ENCODE results near the gene F2R.
"Not testable (repeated sequence)": the region's sequence is repeated elsewhere in the genome, so short reads cannot be mapped to it uniquely, and the experiment has no call there.

The F2R gene

DNA sequence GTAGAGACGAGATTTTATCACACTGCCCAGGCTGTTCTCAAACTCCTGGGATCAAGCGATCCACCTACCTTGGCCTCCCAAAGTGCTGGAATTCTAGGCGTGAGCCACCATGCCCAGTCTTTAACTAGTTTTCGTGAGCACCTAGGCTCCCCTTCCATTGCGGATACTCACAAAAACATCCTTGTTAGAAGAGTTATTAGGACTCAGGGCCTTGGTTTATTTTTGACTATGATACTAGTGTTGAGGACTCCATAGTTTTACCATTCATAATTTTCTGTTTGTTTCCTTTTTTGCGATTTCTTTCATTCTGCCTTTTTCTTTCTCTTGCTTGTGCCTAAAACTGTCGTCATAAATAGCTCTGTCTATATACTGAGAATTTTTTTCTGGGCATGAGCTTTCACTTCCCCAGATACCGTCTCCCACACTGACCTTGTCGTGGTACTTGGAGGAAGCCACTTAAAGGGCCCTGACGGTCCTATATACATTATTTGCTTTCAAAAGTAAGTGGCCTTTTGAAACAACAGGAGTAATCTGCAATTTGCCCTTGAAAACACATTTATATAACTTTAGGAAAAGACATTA is 5.2 kb downstream of the F2R start:
- DNase-seq = no peak

DNA sequence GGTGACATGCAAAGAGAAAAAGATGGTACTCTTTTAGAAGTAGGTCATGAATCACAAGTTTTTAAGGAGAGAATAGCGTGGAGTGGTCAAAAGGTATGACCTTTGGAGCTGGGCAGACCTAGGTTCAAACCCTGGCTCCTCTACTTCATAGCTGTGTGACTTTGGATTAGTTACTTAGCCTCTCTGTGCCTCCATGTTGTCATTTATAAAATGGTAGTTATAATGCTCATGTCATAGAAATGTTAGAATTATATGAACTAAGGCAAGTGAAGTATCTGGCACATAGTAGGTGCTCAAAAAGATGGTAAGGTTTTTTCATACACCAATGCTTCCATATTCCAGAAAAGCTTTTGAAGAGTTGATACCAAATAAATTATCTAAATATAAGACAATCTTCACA is 7.3 kb downstream of the F2R start:
- no peak for DNase-seq

DNA sequence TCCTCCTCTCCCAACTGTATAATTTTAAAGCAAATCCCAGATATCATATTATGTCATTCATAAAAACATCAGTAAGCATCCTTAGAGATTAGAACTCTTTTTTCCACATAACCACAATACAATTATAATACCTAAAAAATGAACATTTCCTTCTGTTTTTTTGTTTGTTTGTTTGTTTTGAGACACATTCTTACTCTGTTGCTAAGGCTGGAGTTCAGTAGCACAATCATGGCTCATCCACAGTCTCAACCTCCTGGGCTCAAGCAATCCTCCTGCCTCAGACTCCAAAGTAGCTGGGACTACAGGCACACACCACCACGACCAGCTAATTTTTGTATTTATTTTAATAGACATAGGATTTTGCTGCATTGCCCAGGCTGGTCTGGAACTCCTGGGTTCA is 8.0 kb downstream of the F2R start:
- DNase-seq = no peak

DNA sequence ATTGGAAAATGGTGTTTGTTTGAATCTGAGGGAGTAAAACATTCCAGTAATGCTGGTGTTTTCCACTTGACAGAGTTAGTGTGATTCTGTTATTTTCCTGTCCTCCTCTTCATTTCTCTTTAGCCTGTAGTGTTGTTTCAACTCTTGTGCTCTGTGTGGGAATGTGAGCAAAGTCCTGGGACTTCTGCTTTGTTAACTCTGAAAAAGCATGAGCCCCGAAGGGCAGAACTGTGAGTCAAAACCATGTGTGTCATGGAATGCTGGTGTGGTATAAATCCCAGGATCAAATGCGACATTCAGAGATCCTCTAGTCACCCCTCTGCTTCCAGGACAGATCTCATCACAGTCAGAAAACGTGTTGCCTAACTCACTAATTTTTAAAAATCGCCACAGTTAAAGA is 8.9 kb downstream of the F2R start:
- DNase-seq = no peak

DNA sequence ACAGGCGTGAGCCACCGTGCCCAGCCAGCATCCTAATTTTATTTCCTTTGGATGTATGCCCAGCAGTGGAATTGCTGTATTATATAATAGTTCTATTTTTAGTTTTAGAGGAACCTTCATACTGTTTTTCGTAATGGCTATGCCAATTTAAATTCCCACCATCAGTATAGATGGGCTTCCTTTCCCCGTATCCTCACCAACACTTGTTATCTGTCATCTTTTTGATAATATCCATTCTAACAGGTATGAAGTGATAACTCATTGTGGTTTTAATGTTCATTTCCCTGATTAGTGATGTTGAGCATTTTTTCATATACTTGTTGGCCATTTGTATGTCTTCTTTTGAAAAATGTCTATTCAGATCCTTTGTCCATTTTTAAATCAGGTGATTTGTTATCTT is 13.0 kb downstream of the F2R start:
- DNase-seq = no peak

DNA sequence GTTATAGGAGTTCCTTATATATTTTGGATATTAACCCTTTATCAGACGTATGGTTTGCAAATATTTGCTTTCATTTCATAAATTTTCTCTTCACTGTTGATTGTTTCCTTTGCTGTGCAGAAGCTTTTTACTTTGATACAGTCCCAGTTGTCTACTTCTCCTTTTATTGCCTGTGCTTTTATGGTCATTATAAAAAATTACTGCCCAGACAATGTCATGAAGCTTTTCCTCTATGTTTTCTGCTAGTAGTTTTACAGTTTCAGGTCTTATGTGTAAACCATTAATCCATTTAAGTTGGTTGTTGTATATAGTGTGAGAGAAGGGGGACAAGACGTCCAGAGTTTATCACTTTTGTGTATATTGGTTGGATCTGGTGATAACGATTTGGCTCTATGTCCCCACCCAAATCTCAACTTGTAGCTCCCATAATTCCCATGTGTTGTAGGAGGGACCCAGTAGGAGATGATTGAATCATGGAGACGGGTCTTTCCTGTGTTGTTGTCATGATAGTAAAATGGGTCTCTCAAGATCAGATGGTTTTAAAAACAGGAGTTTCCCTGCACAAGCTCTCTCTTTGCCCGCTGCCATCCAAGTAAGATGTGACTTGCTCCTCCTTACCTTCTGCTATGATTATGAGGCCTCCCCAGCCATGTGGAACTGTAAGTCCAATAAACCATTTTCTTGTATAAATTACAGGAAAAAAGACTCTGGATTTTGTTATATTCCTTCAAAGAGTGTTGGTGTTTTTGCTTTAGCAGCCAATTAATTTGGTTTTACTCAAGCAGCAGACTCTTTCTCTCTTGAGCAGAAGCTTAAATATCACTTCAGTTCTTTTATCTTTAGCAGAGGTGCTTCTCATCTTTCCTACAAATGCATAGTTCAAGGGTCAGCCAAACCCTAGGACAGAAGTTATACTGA is 13.7 kb downstream of the F2R start:
- no peak for DNase-seq

DNA sequence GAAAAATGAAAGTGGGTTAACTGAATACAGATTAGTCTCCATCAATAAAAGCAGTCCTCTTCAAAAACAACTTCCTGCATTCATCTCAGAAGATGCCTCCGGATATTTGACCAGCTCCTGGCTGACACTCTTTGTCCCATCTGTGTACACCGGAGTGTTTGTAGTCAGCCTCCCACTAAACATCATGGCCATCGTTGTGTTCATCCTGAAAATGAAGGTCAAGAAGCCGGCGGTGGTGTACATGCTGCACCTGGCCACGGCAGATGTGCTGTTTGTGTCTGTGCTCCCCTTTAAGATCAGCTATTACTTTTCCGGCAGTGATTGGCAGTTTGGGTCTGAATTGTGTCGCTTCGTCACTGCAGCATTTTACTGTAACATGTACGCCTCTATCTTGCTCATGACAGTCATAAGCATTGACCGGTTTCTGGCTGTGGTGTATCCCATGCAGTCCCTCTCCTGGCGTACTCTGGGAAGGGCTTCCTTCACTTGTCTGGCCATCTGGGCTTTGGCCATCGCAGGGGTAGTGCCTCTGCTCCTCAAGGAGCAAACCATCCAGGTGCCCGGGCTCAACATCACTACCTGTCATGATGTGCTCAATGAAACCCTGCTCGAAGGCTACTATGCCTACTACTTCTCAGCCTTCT is 16.6 kb downstream of the F2R start:
- DNase-seq = no peak

DNA sequence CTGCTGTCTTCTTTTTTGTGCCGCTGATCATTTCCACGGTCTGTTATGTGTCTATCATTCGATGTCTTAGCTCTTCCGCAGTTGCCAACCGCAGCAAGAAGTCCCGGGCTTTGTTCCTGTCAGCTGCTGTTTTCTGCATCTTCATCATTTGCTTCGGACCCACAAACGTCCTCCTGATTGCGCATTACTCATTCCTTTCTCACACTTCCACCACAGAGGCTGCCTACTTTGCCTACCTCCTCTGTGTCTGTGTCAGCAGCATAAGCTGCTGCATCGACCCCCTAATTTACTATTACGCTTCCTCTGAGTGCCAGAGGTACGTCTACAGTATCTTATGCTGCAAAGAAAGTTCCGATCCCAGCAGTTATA is 17.1 kb downstream of the F2R start:
- DNase-seq = no peak

DNA sequence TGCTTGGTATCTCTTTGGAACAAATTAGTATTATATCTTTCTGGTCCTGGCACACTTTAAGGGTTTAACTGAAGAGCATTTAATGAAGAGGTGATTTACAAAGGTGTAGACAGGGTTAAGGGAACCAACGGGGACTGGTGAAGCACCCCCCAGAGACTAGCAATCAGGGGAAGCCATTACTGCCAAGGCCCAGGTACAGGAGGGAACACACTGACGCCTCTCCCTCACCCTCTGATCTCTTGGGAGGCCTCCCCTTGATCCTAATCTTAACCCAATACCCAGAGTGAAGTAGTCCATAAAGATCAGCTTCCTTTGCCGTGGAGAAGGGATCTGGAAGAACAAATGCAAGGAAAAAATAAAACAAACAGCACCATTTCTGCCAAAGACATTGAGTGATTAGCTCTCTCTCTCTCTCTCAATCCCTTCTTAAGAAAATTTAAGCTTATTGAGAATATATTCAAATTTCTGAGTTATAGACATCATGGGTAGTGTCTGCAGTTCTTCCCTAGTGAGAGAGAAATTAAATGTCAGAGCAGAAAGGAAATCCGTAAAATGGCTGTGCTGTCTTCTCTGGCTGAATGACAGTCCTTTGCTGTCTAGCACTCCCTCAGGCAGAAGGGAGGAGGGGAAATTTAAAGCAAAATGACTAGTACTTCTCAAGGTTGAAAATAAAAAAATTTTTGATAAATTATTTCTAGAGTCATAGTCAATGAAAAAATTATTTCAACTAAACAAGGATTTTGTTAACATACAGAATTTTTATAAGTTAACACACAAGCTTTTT is 20.0 kb downstream of the F2R start:
- no peak for DNase-seq

DNA sequence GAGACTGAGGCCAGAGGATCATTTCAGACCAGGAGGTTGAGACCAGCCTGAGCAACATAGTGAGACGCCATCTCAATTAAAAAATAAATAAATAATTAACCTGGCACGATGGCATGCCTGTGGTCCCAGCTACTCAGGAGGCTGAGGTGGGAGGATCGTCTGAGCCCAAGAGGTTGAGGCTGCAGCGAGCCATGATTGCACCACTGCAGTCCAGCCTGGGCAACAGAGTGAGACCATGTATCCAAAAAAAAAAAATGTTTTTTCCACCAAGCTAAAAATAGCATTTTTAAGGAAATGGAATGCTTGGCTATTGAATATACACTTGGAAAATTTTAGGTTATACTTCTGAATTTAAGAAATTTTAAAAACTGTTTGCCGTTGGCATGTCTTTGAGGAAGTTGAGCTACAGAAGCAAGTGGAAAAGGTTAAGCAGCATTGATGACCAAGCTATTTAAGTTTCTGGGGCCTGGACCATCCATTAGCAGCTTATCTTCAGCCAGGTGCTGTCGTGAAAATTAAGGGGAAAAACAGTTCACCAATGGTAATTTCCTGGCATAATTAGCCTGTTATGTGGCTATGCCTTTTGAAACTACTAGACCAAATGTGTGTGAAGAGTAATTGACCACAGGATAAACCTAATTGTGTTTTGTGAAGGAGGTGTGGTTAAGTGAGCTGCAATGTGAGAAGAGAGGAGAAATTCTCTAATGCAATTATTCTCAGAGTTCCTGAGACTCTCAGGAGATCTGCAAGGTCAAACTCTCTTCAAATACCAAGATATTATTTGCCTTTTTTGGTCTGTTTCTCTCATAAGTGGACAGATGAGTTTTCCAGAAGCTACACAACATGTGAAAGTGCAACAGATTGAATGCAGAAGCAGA is 21.0 kb downstream of the F2R start:
- DNase-seq = no peak

DNA sequence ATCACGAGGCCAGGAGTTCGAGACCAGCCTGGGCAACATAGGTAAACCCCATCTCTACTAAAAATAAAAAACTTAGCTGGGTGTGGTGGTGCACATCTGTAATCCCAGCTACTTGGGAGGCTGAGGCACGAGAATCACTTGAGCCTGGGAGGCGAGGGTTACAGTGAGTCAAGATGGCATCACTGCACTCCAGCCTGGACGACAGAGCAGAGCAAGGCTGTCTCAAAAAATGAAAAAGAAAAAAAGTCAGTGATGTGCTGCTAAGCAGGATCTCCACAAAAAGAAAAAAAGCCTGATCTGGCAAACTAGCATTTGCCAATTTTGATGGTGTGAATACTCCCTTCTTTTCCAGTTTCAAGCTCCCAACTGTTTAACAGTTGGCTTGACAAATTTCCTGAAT is 21.9 kb downstream of the F2R start:
- no peak for DNase-seq

DNA sequence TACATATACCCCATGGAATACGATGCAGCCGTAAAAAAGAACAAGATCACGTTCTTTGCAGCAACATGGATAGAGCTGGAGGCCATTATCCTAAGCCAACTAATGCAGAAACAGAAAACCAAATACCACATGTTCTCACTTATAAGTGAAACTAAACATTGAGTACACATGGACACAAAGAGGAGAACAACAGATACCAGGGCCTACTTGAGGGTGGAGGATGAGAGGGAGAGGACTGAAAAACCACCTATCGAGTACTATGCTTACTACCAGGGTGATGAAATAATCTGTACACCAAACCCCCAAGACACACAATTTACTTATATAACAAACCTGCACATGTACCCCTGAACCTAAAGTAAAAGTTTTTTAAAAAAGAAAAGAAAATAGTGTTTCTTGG is 25.6 kb downstream of the F2R start:
- not testable (repeated sequence) for DNase-seq

DNA sequence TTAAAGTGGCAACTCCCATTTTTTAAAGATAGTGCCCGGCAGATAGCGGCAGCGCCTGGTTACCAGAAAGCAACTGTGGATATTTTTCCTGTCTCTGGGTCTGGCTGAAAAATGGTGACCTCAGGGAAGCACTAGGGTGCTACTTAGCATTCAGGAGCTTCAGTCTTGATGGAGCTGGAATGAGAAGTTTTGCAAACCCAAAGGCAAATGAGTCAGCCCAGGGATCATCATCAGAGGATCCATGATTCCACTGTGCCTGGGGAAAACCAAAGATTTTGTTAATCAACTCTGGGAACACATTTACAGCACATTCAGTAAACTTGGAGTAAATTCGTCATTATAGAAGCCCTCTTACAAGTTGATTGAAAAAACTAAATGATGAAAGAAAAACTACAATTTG is 26.7 kb downstream of the F2R start:
- DNase-seq = no peak

DNA sequence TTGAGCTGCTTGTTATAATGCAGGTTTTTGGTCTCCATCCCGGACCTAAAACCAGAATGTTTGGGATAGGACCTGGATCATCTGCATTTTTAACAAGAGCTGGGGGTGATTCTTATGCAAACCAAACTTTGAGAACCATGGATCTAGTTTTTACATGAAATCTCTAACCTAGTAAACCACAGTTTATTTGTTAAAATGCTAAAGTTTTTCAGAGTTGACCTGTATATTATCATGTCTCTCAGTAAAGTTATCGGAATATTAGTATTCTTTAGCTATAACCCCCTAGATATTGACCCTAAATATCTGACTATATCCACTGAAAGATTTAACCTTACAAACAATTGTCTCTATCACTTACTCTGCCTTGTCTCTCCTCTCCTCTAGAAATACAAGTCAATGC is 28.7 kb downstream of the F2R start:
- no peak for DNase-seq

DNA sequence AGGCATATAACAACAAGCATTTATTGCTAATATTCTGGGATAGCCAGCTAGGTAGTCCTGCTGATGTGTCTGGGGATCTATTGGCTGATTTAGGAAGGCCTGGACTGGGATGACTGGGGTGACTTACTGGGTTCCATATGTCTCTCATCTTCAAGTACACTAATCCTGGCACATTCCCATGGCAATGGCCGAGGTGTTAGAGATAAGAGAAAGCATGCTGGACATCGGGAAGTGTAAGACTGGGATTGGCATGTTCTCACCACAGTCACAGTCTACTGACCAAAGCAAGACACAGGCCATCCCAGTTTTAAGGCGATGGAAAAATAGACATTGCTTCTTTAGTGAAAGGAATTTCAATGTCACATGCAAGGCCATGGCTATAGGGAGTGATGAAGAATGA is 29.7 kb downstream of the F2R start:
- no peak for DNase-seq

DNA sequence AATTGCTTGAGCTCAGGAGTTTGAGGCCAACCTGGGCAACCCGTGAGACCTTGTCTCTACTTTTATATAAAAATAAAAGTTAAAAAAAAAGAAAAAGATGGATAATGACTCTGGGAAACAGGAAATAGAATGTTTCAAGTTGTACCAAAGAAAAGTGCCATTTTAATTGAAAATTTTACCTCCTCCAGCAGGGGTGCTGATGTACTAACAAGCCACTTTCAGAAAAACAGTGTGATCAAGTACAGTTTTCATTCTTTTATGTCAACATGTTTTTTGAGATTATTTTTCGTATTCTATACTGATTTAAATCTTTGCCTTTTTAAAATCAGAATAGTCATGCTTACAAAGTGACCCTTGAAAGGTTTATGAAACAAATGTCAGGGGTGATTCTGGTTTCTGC is 30.8 kb downstream of the F2R start:
- DNase-seq = no peak

DNA sequence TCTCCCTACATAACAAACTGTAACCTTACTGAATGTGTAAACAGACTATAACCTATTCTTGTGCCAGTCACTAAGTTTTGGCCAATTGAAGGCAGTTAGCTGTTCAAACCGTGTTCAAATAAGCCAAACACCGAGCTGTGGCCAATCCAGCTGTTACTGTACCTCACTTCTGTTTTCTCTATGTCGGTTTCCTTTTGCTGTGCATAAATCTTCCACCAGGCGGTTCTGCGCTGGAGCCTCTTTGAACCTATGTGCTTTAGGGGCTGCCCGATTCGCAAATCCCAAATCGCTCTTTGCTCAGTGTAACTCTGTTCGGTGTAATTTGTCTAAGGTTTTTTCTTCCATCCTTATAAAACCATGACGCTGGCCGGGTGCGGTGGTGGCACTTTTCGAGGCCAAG is 31.8 kb downstream of the F2R start:
- DNase-seq = no peak

DNA sequence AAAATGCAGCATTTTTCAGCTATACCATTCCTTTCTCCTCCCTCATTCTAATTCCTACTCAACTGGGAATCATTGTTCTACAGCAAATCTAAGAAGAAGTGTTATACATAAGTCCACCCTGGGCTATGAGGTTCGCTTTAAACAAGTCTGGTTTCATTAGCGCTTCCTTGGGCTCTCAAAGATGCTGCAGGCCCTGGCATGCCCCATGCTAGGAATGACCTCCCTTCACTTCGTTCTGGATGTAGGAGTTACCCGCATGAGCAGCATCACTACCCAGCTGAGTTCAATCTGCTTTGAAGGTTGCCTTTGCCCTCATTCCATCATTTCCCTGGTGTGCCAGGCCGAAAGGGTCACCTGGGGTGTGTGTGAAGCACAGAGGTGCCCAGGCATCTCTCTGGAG is 35.4 kb downstream of the F2R start:
- no peak for DNase-seq

DNA sequence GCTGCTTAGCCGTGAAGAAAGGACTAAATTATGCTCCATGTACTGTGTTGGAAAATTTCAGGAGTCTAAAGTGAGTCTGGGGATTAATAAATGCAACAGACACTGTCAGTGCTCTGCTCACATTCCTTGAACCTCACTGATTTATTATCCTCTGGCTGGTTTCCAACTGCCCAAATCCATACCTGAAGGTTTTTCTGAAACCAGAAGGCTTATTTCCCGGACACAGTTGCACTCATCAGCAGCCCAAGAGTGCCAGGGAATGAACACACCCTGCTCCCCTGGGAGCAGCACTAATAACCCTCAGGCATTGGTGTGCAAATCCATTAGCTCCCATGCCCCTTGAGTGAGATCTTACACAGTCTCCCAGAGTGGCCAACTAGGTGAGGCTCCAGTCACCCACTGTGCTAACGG is 38.7 kb downstream of the F2R start:
- no peak for DNase-seq

DNA sequence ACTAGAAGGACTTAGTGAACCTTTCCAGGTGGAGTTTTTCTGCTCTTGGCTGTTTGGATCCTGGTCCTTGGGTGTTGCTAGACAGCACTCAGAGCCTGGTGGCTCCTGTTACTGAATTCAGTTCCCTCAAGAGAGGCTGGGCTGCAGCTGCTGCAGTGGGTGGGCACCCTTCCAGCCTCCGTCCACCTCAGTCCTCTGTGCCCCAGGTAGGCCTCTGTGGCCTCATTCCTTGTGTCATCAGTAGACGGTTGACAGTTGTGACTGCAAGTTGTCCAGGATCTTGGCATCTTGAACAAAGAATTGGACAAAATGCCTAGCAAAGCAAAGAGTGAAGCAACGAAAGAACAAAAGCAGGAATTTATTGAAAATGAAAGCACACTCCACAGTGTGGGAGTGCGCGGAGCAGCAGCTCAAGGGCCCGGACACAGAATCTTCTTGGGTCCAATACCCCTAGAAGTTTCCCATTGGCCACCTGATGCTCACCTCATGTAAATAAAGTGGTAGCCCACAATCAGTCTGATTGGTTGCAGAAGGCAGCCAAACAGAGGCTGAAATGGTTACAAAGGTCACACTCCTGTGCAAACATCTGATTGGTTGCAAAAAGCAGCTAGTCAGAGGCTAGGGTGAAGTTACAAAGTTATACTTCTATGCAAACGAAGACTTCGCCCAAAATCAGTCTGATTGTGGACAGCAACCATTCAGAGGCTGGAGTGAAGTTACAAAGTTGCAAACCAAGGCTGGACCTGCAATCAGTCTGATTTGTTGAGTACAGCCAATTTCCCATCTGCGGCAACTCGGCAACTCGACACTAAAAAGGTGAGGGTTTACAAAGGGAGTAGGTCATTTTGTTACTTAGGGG is 40.1 kb downstream of the F2R start:
- DNase-seq = no peak

DNA sequence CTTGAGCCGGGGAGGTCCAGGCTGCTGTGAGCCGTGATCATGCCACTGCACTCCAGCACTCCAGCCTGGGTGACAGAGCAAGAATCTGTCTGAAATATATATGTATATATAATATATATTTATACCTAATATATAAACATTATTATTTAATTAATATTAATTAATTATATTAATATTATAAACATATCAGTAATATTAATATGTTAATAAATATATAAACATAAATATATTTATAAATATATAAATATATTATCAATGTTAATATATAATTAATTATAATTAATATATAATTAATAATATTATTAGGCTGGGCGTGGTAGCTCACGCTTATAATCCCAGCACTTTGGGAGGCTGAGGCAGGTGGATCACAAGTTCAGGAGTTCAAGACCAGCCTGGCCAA is 41.1 kb downstream of the F2R start:
- no peak for DNase-seq

DNA sequence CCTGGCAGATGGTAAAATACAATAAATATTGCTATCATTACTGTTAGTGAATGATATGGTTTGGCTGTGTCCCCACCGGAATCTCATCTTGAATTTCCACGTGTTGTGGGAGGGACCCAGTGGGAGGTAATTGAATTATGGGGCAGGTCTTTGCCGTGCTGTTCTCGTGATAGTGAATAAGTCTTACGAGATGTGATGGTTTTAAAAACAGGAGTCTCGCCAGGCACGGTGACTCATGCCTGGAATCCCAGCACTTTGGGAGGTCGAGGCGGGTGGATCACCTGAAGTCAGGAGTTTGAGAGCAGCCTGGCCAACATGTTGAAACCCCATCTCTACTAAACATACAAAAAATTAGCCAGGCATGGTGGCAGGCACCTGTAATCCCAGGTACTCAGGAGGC is 45.2 kb downstream of the F2R start:
- not testable (repeated sequence) for DNase-seq
